CD4-positive, alpha-beta T cell treated with Interferon alpha-2 for 1 hour (primary cell): ENCODE measurements around the gene ERO1A.
A peak's percentile ranks its signal among the peaks of the same experiment; 100 is the strongest.

Experiments
- DNase-seq, 2 donors: peaks; one replicate each; pipeline ENCODE4 v3.0.0-alpha.2; 2020 to 2022

The ERO1A gene

DNA sequence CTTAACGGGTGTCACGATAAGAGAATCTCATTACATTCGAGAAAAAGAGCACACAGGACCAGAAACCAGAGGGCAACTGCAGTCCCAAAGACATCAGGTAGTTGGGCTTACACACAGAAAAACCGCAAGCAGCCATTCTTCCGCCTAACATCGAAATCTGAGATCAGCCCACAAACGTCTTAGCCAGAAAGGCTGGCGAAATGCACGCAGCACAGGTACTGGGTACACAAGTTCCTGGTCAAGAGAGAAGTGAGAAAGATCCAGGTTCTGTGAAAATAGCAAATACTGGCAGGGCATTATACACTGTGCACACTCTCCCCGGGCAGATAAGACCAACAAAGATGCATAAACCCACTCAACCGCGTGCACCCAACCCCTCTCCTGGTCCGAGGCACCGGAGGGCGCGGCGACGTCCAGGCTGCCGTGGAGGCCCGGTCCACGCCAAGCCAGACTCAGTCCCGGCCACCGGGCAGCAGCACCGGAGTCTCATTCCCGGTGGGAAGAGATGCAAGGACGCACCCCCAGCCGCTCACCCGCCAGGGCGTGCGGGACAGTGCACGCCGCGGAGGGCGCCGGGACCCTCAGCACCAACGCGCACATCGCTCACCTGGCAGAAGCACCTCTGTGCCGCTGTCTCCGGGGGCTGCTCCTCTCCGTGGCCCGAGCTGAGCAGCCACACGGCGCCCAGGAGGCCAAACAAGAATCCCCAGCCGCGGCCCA lies 437 bp downstream of the ERO1A start:
- DNase-seq, result peak; percentile 56 to 76

- no peak for DNase-seq
These were observed 1.8 kb downstream of the ERO1A start for GRCh38 chr14:52693532-52693931.

DNA sequence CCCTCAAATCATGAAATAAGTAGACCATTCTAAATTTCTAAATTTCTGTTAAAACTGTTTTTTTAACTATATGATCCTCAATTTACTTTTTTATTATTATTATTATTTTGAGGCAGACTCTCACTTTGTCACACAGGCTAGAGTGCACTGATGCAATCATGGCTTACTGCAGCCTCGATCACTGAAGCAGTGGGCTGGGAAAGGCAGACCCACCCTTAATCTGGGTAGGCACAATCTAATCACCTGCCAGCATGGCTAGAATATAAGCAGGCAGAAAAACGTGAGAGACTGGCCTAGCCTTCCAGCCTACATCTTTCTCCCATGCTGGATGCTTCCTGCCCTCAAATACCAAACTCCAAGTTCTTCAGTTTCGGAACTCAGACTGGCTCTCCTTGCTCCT lies 2.3 kb downstream of the ERO1A start:
- DNase-seq, result no peak

GRCh38 chr14:52692248-52692962 lies 3.0 kb downstream of the ERO1A start:
- DNase-seq, result peak; percentile 10 to 34

GRCh38 chr14:52690983-52691760 lies 4.2 kb downstream of the ERO1A start:
- no peak for DNase-seq

DNA sequence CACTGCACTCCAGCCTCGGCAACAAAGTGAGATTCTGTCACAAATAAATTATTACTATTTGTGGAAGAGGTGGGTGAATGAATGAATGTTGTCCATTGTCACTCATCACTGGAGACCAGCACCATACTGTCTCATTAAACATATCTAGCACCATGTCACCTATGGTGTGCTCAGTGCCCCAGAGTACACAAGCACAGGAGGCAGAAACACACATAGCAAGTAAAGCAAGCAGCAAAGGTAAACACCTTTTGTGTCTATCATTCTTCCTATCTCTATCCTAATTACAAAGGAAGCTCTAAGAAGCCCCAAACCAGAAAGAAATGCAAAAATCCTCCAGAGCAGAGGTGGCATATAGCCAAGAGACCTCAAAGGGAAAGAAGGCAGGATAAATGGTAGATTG lies 9.2 kb downstream of the ERO1A start:
- DNase-seq, result no peak

DNA sequence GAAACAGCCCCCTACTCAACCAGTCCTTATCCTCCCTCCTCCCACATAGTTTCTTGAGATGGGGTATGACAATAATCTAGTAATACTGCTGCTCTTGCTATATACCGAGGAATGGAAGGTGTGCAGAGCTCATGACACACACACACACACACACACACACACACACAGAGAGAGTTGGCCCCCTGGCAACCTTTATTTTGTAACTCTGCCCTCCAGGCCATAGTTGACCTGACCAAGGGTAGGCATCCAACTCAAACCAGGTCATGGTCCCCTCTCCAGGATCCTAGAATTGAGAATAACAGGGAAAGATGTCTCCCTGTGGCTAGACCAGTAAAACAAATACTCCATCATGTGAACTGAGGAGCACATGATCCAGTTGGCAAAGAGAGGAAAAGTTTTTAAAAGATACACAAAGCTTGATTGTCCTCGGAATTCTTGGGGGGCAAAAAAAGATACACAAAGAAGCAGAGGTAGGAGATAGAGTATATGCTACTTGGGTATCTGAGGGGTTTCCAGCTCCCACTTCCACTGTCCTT lies 11.3 kb downstream of the ERO1A start:
- DNase-seq, result no peak

DNA sequence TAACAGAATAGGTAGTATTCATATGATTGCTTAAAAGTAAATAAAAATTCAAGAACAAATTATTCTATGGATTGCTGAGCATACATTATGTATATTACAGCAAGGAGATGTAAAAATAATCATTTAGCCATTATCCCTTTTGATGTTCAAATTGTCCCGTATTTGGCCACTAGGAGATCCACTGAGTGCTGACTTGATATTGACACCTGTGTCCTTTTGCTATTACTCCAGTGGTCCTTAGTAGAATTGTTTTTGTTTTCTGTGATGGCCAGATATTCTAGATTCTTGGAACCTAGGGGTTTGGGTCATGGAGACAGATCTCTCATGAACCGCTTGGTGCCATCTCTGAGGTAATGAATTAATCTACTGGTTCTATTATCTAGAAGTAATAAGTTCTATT lies 16.8 kb downstream of the ERO1A start:
- peak in 1 of 2 donors; percentile 49 for DNase-seq

- no peak for DNase-seq
These were observed 31.5 kb downstream of the ERO1A start for GRCh38 chr14:52663850-52664249.

DNA sequence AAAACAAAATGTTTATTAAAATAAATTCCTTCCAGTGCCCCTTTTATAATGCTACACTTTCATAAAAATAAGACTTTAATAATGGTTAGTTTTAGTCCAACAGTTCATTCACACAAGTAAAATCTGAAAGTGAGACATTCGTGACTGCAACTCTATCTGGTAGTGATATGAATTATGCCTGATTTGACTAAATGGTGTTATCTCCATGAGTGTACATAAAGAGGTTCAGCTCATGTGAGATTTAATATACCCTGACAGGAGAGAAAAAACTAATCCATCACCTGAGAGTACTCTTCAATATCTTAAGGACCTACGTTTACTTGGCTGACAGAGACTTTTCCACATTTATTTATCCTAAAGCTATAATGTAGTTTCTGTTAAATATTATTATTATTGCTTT lies 34.0 kb downstream of the ERO1A start:
- DNase-seq, result no peak

DNA sequence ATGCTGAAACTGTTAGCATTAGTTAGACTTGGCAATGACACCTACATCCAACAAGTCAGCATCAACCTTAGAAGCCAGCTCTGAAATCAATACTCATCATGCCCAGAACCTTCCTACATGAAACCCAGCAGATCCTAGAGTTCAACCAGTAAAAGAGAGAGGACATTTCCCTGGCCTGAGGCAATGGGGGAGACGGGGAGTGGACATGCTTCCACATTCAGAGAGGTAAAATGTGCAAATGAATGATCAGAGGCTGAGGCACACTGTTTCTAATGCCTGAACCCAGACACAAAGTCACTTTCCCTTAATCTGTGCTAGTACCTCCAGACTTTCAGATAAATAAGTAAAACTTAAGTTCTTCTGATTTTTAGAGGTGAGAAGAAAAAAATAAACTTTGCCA lies 34.5 kb downstream of the ERO1A start:
- DNase-seq, result no peak

GRCh38 chr14:52660325-52660724 lies 35.0 kb downstream of the ERO1A start:
- no peak for DNase-seq

DNA sequence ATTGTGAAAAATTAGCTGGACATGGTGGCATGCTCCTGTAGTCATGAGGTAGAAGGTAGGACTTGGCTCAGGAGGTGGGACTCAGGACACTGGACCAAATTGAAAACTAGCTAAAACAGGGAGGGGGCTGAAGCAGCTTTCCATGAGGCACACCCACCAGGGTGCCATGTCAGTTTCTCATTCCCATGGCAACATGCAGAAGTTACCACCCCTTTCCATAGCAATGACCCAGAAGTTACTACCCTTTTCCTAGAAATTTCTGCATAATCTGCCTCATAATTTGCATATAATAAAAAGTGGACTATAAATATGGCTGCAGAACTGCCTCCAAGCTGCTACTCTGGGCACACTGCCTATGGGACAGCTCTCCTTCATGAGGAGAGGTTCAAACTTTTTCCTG lies 38.5 kb downstream of the ERO1A start:
- DNase-seq, result no peak

GRCh38 chr14:52650774-52651173 lies 44.6 kb downstream of the ERO1A start:
- DNase-seq, result no peak

- DNase-seq, result no peak
These were observed 45.8 kb downstream of the ERO1A start for GRCh38 chr14:52649511-52649910.

GRCh38 chr14:52641745-52642144 lies 53.6 kb downstream of the ERO1A start:
- no peak for DNase-seq

DNA sequence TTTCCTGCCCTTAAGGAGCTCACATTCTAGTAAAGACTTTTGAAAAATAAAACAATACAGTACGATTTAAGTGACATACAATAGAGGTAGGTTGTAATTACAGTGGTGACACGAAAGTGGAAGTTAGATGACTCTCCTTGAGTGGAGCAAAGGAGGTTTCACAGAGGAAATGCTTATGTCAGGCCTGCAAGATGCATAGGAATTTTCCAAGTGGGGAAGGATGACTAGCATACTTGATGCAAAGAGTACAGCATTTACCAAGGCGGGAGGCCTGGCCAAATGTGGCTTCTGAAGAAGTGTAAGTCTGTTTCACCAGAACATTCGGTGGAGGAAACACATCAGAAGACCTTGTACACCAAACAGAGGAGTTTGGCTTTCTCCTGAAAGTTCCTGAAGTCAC lies 55.2 kb downstream of the ERO1A start:
- no peak for DNase-seq

DNA sequence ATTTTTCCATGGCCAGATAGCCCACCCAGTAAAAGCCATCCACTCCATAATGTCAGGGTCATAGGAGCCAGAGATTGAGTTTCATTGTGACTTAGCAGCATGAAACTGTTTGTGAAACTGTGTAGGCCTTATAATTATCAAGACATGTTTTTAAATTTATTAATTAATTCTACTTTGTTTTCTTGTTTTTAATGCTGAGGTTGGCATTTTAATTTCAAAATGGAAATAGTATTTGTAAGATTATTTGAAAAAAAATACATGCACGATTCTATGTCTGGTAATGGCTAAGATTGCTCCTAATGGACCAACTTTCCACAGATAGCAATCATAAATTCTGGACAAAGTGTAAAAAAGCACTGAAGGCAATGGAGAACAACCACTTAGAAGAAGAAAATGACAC lies 75.7 kb downstream of the ERO1A start:
- DNase-seq, result no peak

- no peak for DNase-seq
These were observed 76.8 kb downstream of the ERO1A start for GRCh38 chr14:52618602-52619001.

DNA sequence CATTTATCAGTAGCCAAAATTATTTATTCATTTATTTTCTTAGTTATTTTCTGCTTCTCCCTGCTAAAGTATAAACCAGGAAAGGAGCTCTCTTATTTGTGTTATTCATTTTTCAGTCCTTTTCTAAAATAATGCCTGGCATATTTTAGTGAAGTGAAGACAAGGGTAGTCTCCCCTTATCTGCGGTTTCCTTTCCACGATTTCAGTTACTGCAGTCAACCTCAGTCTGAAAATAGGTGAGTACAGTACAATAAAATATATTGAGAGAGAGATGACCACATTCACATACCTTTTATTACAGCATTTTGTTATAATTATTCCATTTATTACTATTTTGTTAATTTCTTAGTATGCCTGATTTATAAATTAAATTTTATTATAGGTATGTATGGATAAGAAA lies 85.2 kb downstream of the ERO1A start:
- no peak for DNase-seq

- no peak for DNase-seq
These were observed 85.8 kb downstream of the ERO1A start for GRCh38 chr14:52609445-52610044.

- DNase-seq, result no peak
These were observed 88.3 kb downstream of the ERO1A start for GRCh38 chr14:52607061-52607460.

GRCh38 chr14:52602131-52602530 lies 93.2 kb downstream of the ERO1A start:
- no peak for DNase-seq
